ENCODE measurements around the gene SHQ1. TPM values are rescaled to one million over a fixed set of nuclear protein-coding genes. Genes with fewer than 3 reads are reported as not detected.

Gene SHQ1
- total and polyA plus RNA-seq, 2 of the 4 experiments (the other 2 are of a cell fraction) = 10.4 to 19.4 TPM

DNA sequence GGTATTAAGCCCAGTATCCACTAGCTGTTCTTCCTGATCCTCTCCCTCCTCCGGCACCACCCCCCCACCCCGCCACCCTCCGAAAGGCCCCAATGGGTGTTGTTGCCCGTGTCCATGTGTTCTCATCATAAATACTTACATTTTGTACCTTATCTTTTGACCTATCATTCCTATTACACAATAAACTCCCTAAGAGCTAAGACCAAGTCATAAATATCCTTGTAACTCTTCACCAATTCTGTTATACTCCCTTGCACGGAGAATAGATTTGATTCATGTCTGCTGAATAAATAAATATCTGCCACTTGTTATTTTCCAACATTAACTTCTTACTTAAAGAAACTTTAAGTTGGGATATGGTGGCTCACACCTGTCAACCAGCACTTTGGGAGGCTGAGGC is 43.9 kb downstream of the SHQ1 start:
- Histone ChIP-seq H4K8ac (ENCODE audit: low read depth in 2 of 2, low read length in 2 of 2) (no peak overlapping the region), H3K4ac (ENCODE audit: low read depth, low read length) (no peak overlapping the region), H3K4me1 (ENCODE audit: control insufficient read depth, insufficient read depth, low read length) (no peaks in the 10 kb centered on the region), H3K23ac (ENCODE audit: low read depth, low read length) (no peak overlapping the region), H2BK120ac (ENCODE audit: low read depth, low read length) (no peak overlapping the region), H2BK15ac (ENCODE audit: low read depth, low read length) (no peak overlapping the region), H2BK20ac (ENCODE audit: low read depth, low read length) (no peak overlapping the region), H3K4me2 (ENCODE audit: low read depth, low read length) (no peak overlapping the region), H3K27ac (ENCODE audit: insufficient read depth, low read length) (no peak overlapping the region), H3K4me3 (ENCODE audit: insufficient read depth, low read depth, low read length) (no peak overlapping the region), H4K91ac (ENCODE audit: insufficient read depth, low read depth, low read length) (no peak overlapping the region), H3K79me1 (ENCODE audit: low read depth in 1 of 2, low read length in 2 of 2) (no peaks in the 10 kb centered on the region), H3K9ac (ENCODE audit: low read depth, low read length) (no peak overlapping the region), H3K9me1 (ENCODE audit: insufficient read depth, low read length) (no peaks in the 10 kb centered on the region), H3K9me3 (ENCODE audit: control insufficient read depth, insufficient read depth, low read length) (no peaks in the 10 kb centered on the region), H2AK5ac (ENCODE audit: low read depth, low read length) (no peak overlapping the region), H3K27me3 (ENCODE audit: control insufficient read depth, insufficient read depth, low read length) (no peaks in the 10 kb centered on the region), H4K5ac (ENCODE audit: low read depth, low read length) (no peak overlapping the region), H3K36me3 (ENCODE audit: control insufficient read depth, insufficient read depth, low read length) (peaks cover 2% of the 10 kb centered on the region; the same call in 1 of the 2 replicates), H4K20me1 (ENCODE audit: insufficient read depth, low read length) (no peaks in the 10 kb centered on the region), H2AFZ (replicated peaks; ENCODE audit: low read length, poor library complexity) (no peak overlapping the region), H2AK9ac (replicated peaks; ENCODE audit: low read depth, low read length, poor library complexity) (no peak overlapping the region), H2BK5ac (ENCODE audit: low read depth, low read length, poor library complexity, severe bottlenecking) (no peak overlapping the region), H3K14ac (replicated peaks; ENCODE audit: low read depth, low read length) (no peak overlapping the region), H3K18ac (ENCODE audit: low read depth, low read length) (no peak overlapping the region), H3K56ac (ENCODE audit: extremely low read depth, insufficient read depth, low read length) (no peak overlapping the region)
- CTCF ChIA-PET = interaction anchor here (0.6 to 1.8 kb wide), 2 partner anchors 12 to 112 kb away, joined by 3 to 4 read pairs; no protein-coding TSS in a partner anchor
- DNase-seq = no peak
- dilution Hi-C loops (cut with HindIII; ENCODE audit: low sequenced_read_pairs, unreplicated experiment) (no loop called here), in situ Hi-C loops (cut with MboI; ENCODE audit: low sequenced_read_pairs) (no loop called here), intact Hi-C loops (cut with micrococcal nuclease) (no loop called here)
- no TSS peak for BruUV-seq (replicated peaks)
- ATAC-seq (ENCODE audit: low read depth) = no peak
- POLR2A ChIA-PET (ENCODE audit: unreplicated experiment) = no interaction called here
- no peak for TF ChIP-seq FOS (IDR thresholded peaks at IDR 0.05; ENCODE audit: low read depth, low read length)
- TF ChIP-seq, protein P1, sequence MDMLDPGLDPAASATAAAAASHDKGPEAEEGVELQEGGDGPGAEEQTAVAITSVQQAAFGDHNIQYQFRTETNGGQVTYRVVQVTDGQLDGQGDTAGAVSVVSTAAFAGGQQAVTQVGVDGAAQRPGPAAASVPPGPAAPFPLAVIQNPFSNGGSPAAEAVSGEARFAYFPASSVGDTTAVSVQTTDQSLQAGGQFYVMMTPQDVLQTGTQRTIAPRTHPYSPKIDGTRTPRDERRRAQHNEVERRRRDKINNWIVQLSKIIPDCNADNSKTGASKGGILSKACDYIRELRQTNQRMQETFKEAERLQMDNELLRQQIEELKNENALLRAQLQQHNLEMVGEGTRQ (IDR thresholded peaks at IDR 0.05; ENCODE audit: low read depth, low read length) = no peak
- TF ChIP-seq NFE2L2 (IDR thresholded peaks at IDR 0.05; ENCODE audit: low read depth, low read length) = no peak
- no peak for TF ChIP-seq MXI1 (IDR thresholded peaks at IDR 0.05; ENCODE audit: borderline replicate concordance, low read depth, low read length)
- TF ChIP-seq RFX5 (IDR thresholded peaks at IDR 0.05; ENCODE audit: low read depth, low read length) = no peak
- no peak for TF ChIP-seq MAFK (IDR thresholded peaks at IDR 0.05; ENCODE audit: low read depth, low read length)
- TF ChIP-seq, protein P2, sequence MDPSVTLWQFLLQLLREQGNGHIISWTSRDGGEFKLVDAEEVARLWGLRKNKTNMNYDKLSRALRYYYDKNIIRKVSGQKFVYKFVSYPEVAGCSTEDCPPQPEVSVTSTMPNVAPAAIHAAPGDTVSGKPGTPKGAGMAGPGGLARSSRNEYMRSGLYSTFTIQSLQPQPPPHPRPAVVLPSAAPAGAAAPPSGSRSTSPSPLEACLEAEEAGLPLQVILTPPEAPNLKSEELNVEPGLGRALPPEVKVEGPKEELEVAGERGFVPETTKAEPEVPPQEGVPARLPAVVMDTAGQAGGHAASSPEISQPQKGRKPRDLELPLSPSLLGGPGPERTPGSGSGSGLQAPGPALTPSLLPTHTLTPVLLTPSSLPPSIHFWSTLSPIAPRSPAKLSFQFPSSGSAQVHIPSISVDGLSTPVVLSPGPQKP (IDR thresholded peaks at IDR 0.05; ENCODE audit: borderline replicate concordance, low read depth, low read length) = no peak
- TF ChIP-seq CHD1 (IDR thresholded peaks at IDR 0.05; ENCODE audit: low read depth, low read length) = no peak
- no peak for TF ChIP-seq MAZ (IDR thresholded peaks at IDR 0.05; ENCODE audit: borderline replicate concordance, low read depth, low read length)
- no peak for TF ChIP-seq BHLHE40 (IDR thresholded peaks at IDR 0.05; ENCODE audit: low read depth, low read length)
- no peak for TF ChIP-seq RCOR1 (IDR thresholded peaks at IDR 0.05; ENCODE audit: insufficient replicate concordance, low read length)
- TF ChIP-seq SMC3 (IDR thresholded peaks at IDR 0.05; ENCODE audit: low read depth, low read length) = no peak
- TF ChIP-seq, protein P3, sequence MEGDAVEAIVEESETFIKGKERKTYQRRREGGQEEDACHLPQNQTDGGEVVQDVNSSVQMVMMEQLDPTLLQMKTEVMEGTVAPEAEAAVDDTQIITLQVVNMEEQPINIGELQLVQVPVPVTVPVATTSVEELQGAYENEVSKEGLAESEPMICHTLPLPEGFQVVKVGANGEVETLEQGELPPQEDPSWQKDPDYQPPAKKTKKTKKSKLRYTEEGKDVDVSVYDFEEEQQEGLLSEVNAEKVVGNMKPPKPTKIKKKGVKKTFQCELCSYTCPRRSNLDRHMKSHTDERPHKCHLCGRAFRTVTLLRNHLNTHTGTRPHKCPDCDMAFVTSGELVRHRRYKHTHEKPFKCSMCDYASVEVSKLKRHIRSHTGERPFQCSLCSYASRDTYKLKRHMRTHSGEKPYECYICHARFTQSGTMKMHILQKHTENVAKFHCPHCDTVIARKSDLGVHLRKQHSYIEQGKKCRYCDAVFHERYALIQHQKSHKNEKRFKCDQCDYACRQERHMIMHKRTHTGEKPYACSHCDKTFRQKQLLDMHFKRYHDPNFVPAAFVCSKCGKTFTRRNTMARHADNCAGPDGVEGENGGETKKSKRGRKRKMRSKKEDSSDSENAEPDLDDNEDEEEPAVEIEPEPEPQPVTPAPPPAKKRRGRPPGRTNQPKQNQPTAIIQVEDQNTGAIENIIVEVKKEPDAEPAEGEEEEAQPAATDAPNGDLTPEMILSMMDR (conservative IDR thresholded peaks at IDR 0.05; ENCODE audit: low read depth, low read length) = no peak
- no peak for TF ChIP-seq CEBPB (IDR thresholded peaks at IDR 0.05; ENCODE audit: low read depth, low read length)
- TF ChIP-seq POLR2A (IDR thresholded peaks at IDR 0.05; ENCODE audit: low read depth, low read length) = no peak
- no peak for TF ChIP-seq RAD21 (IDR thresholded peaks at IDR 0.05; ENCODE audit: low read length)
- WGBS, 2 experiments (ENCODE audit: extremely low coverage in 2 of 2, insufficient read length in 1 of 2) = no CpG with 5 or more reads among the region's 5 CpGs
